Measurements from ENCODE around the gene ARHGAP6.
"Not testable (repeated sequence)": the region's sequence is repeated elsewhere in the genome, so short reads cannot be mapped to it uniquely, and the experiment has no call there.

Gene ARHGAP6

DNA sequence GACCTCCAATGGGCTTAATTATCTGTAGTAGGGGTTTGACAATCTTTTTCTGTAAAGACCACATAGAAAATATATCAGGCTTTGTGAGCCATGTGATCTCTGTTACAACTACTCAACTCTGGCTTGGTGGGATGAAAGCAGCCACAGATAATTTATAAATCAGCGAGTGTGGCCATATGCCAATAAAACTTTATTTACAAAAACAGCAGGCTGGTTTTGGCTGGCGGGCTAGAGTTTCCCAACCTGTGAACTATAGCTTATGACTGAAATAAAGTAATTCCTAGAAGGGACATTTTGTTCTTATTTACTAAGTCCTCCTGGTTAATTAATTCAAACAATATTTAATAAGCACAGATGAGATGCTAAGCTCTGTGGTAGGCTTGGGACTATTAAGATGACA is 408.4 kb downstream of the ARHGAP6 start:
- TF ChIP-seq CTCF (IDR thresholded peaks at IDR 0.05; ENCODE audit: low read depth, low read length): no peak
- no peak overlapping the region for H3K4me3 ChIP-seq (ENCODE audit: low read depth, low read length)

DNA sequence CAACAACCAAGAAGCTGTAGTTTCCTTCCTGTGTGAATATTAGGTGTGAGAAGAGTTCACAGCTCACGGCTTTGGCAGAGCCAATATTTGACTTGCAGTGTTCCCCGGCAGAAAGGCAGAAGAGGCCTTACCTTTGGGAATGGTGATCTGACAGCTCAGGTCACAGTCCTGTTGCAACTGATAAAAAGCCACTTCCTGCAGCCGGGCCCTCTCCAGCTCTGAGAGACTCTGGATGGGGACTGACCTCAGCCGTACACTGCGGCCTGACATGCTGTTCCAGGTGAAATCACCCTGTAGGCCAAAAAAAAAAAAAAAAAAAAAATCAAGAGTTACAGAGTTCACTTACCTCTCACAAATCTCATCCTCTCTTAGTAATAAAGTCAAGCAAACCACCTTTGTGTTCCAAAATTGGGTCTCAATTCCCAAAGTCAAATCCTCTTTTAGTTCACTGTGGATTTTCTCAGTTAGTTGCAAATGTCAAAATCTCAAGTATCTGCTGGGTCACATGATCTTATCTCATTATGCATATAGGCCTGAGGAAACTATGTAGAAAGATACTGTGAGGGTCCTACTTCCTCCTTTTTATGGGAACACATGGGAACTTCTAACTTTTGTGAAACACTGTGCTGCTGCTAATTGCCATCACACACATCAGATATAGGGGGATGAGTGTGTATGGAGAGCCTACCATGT is 411.2 kb downstream of the ARHGAP6 start:
- no peak for TF ChIP-seq CTCF (IDR thresholded peaks at IDR 0.05; ENCODE audit: low read depth, low read length)
- no peak overlapping the region for H3K4me3 ChIP-seq (ENCODE audit: low read depth, low read length)

DNA sequence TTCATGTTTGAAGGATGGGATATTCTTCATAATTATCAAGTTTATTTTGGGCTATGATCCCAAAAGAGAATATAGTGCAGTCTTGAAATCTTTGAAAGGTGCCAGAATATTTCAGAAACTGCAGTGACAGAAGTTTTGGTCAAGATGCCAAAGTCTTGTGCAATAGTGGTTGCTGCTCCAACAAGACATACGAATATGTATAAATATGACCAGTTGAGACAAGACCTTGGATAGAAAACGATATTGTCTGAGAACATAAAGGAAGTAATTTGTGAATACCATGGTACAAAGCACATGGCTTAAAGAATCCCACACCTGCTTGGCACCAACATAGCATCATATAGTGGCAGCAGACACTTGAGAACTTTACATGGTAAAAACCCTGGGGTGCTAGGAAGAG is 421.1 kb downstream of the ARHGAP6 start:
- no peak overlapping the region for H3K4me3 ChIP-seq (ENCODE audit: low read depth, low read length)
- TF ChIP-seq CTCF (IDR thresholded peaks at IDR 0.05; ENCODE audit: low read depth, low read length): no peak

DNA sequence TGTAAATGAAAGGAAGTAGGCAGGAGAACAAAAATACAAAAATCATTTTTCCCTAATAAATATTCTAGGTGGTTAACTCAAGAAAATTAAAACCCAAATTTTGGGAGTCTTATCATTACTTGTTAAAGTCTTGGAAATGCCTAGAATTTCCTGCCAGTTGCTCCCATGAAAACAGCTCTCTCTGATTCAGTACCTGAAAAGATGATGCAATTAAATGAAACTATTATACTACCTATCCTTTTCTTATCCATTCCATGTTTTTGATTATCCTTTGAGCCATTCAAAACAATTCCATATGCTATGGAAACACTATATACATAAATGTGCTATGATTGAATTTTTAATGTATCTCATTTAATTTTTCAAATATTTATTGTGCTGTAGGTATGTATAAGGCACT is 423.0 kb downstream of the ARHGAP6 start:
- TF ChIP-seq CTCF (IDR thresholded peaks at IDR 0.05; ENCODE audit: low read depth, low read length): no peak
- H3K4me3 ChIP-seq (ENCODE audit: low read depth, low read length): no peak overlapping the region

DNA sequence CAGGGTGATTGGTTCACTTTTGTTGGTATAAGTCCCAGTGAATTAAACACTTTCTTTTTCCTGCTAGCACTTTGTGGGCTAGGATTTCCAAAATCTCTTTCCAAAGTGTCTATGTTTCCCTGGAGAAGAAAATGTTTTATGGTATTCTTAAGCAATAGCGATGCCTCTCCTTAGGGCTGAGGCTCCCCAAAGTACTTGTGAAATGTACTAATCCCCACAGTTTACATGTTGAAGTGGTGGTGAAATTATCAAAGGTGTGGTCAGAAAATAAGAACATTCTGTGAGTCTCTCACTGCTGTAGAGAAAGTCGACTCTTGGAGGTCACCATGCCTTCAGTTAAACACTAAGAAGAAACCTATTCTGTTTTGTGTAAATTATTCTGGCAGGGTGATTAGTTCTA is 424.0 kb downstream of the ARHGAP6 start:
- no peak for TF ChIP-seq CTCF (IDR thresholded peaks at IDR 0.05; ENCODE audit: low read depth, low read length)
- no peak overlapping the region for H3K4me3 ChIP-seq (ENCODE audit: low read depth, low read length)

- H3K4me3 ChIP-seq (ENCODE audit: low read depth, low read length): no peak overlapping the region
- TF ChIP-seq CTCF (IDR thresholded peaks at IDR 0.05; ENCODE audit: low read depth, low read length): no peak
Observed at GRCh38 chrX:11239230-11239629, 426.5 kb downstream of the ARHGAP6 start.

DNA sequence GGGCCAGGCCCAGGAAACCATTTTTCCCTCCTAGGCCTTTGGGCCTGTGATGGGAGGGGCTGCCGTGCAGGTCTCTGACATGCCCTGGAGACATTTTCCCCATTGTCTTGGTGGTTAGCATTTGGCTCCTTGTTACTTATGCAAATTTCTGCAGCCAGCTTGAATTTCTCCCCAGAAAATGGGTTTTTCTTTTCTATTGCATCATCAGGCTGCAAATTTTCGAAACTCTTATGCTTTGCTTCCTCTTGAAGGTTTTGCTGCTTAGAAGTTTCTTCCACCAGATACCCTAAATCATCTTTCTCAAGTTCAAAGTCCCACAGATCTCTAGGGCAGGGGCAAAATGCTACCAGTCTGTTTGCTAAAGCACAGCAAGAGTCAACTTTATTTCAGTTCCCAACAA is 430.3 kb downstream of the ARHGAP6 start:
- H3K4me3 ChIP-seq (ENCODE audit: low read depth, low read length): not testable (repeated sequence)
